SK-N-MC (cell line): Measurements from ENCODE around the gene ZNF148.
"Not testable (repeated sequence)": the region's sequence is repeated elsewhere in the genome, so short reads cannot be mapped to it uniquely, and the experiment has no call there.

Source experiments
- DNase-seq: peaks from one replicate; pipeline ENCODE4 v3.0.0-alpha.2; 2011; ENCODE audit warnings: low read depth, low spot score
- H3K27ac ChIP-seq: fragments of 200-600 bp; sonication (generic); 2 replicates; pipeline ENCODE4 v1.5.1; 2016; ENCODE audit warnings: mixed run types
- H3K36me3 ChIP-seq: fragments of 200-600 bp; sonication (generic); 2 replicates; pipeline ENCODE4 v1.6.1; 2017; ENCODE audit warnings: antibody characterized with exemption, low read length, mixed read lengths; ENCODE audit not compliant: insufficient read depth
- H3K4me3 ChIP-seq: fragments of 200-600 bp; sonication (generic); 2 replicates; pipeline ENCODE4 v1.5.1; 2016
- H3K9ac ChIP-seq: fragments of 200-600 bp; sonication (generic); 2 replicates; pipeline ENCODE4 v1.8.0; 2017; ENCODE audit warnings: mixed run types, mixed read lengths; ENCODE audit not compliant: insufficient read length
- H3K9me3 ChIP-seq: fragments of 200-600 bp; sonication (generic); 2 replicates; pipeline ENCODE4 v1.6.1; 2017; ENCODE audit warnings: low read depth, mild to moderate bottlenecking, antibody characterized with exemption, low read length, moderate library complexity, mixed read lengths
- EZH2 ChIP-seq: fragments of 200-600 bp; sonication (generic); IDR thresholded peaks from one replicate; pipeline ENCODE4 v1.6.1; 2017; ENCODE audit warnings: antibody characterized with exemption
- FOXP2 ChIP-seq: optimal IDR thresholded peaks from 2 replicates; pipeline ENCODE3; 2011; ENCODE audit warnings: mild to moderate bottlenecking, moderate library complexity; ENCODE audit not compliant: insufficient read depth; ENCODE audit errors: extremely low read length, control extremely low read depth
- POLR2AphosphoS5 ChIP-seq: IDR thresholded peaks from 2 replicates; pipeline ENCODE4 v1.6.1; 2012; ENCODE audit warnings: mild to moderate bottlenecking, low read depth, low read length, borderline replicate concordance

ZNF148 gene

GRCh38 chr3:125374996-125375941 lies at the start of gene ZNF148:
TSS of gene ZNF148 (minus strand) at chr3:125375325. CDS start at chr3:125313640, 61,685 bp downstream.
- Histone ChIP-seq H3K4me3 (peak within 1 kb of the TSS; percentile 90), H3K9me3 (no peaks in the 10 kb centered on the region), H3K9ac (peak within 1 kb of the TSS; percentile 96), H3K27ac (peak within 1 kb of the TSS; percentile 58), H3K36me3 (peaks cover 18% of the 10 kb centered on the region)
- peak; percentile 53 for DNase-seq
- TF ChIP-seq POLR2AphosphoS5 (peak; percentile 98), FOXP2 (peak; percentile 11), EZH2 (no peak)

- no peak for DNase-seq
Measured at GRCh38 chr3:125418306-125418705, 43.2 kb upstream of the ZNF148 start.

GRCh38 chr3:125416235-125416634 lies 41.1 kb upstream of the ZNF148 start:
- TF ChIP-seq POLR2AphosphoS5 (no peak), EZH2 (no peak), FOXP2 (no peak)
- no peaks in the 10 kb centered on the region for H3K36me3 ChIP-seq
- DNase-seq, result no peak

More at GRCh38 chr3:125418306-125418705, 43.2 kb upstream of the ZNF148 start:
- no peak overlapping the region for H3K9ac ChIP-seq
- no peaks in the 10 kb centered on the region for H3K36me3 ChIP-seq
- H3K27ac ChIP-seq, result no peak overlapping the region
- H3K4me3 ChIP-seq, result no peak overlapping the region
- TF ChIP-seq EZH2 (no peak), POLR2AphosphoS5 (no peak), FOXP2 (no peak)
- H3K9me3 ChIP-seq, result 0 out of 2 replicates have a peak, but pooled peaks cover 3% of the 10 kb centered on the region

GRCh38 chr3:125414669-125415068 lies 39.5 kb upstream of the ZNF148 start:
- H3K27ac ChIP-seq, result no peak overlapping the region
- no peak for TF ChIP-seq EZH2
- H3K4me3 ChIP-seq, result no peak overlapping the region
- H3K9me3 ChIP-seq, result no peaks in the 10 kb centered on the region
- no peaks in the 10 kb centered on the region for H3K36me3 ChIP-seq
- no peak overlapping the region for H3K9ac ChIP-seq
- no peak for DNase-seq

More at GRCh38 chr3:125416235-125416634, 41.1 kb upstream of the ZNF148 start:
- no peaks in the 10 kb centered on the region for H3K9me3 ChIP-seq
- no peak overlapping the region for H3K27ac ChIP-seq
- no peak overlapping the region for H3K9ac ChIP-seq
- H3K4me3 ChIP-seq, result no peak overlapping the region

- Histone ChIP-seq H3K9ac (no peak overlapping the region), H3K36me3 (no peaks in the 10 kb centered on the region), H3K27ac (no peak overlapping the region), H3K9me3 (no peaks in the 10 kb centered on the region), H3K4me3 (no peak overlapping the region)
- DNase-seq, result no peak
- TF ChIP-seq EZH2 (no peak), POLR2AphosphoS5 (no peak), FOXP2 (no peak)
Measured at GRCh38 chr3:125410922-125411321, 35.8 kb upstream of the ZNF148 start.

- no peak overlapping the region for H3K4me3 ChIP-seq
- no peak overlapping the region for H3K9ac ChIP-seq
- no peak for DNase-seq
- no peak overlapping the region for H3K27ac ChIP-seq
- no peaks in the 10 kb centered on the region for H3K36me3 ChIP-seq
- no peak for TF ChIP-seq FOXP2
- H3K9me3 ChIP-seq, result no peaks in the 10 kb centered on the region
Measured at GRCh38 chr3:125406070-125406469, 30.9 kb upstream of the ZNF148 start.

GRCh38 chr3:125405515-125405914 lies 30.4 kb upstream of the ZNF148 start:
- not testable (repeated sequence) for H3K9ac ChIP-seq, DNase-seq, H3K36me3 ChIP-seq, H3K27ac ChIP-seq, H3K4me3 ChIP-seq, H3K9me3 ChIP-seq

GRCh38 chr3:125403789-125404188 lies 28.7 kb upstream of the ZNF148 start:
- Histone ChIP-seq H3K9me3 (no peaks in the 10 kb centered on the region), H3K4me3 (no peak overlapping the region), H3K27ac (no peak overlapping the region), H3K36me3 (no peaks in the 10 kb centered on the region), H3K9ac (no peak overlapping the region)
- no peak for DNase-seq
- TF ChIP-seq EZH2, result no peak
- TF ChIP-seq FOXP2, result no peak
- no peak for TF ChIP-seq POLR2AphosphoS5

GRCh38 chr3:125402639-125403038 lies 27.5 kb upstream of the ZNF148 start:
- TF ChIP-seq EZH2 (no peak), FOXP2 (no peak), POLR2AphosphoS5 (no peak)
- no peak overlapping the region for H3K4me3 ChIP-seq

More at GRCh38 chr3:125402639-125403038, 27.5 kb upstream of the ZNF148 start:
- H3K9me3 ChIP-seq, result no peaks in the 10 kb centered on the region
- H3K9ac ChIP-seq, result no peak overlapping the region
- H3K36me3 ChIP-seq, result no peaks in the 10 kb centered on the region
- DNase-seq, result no peak
- H3K27ac ChIP-seq, result no peak overlapping the region
